HTR-8/SVneo (cell line): ENCODE data around the gene KIF6.
A peak's percentile ranks its signal among the peaks of the same experiment; 100 is the strongest.

Experiments
- DNase-seq: peaks from one replicate; pipeline ENCODE4 v3.0.0; 2011; ENCODE audit warnings: low spot score, mixed read lengths; ENCODE audit not compliant: insufficient read length
- FAIRE-seq: peaks from 2 replicates; lab custom pipeline; 2011; peaks lifted over from hg19 to GRCh38; lab: Jason Lieb, UNC

The KIF6 gene

GRCh38 chr6:39339096-39339867 lies 385.9 kb downstream of the KIF6 start:
- DNase-seq (no peak), FAIRE-seq (no peak)

GRCh38 chr6:39338397-39338796 lies 386.8 kb downstream of the KIF6 start:
- no peak for FAIRE-seq
- DNase-seq, result no peak

- FAIRE-seq (no peak), DNase-seq (peak; percentile 24)
Measured at GRCh38 chr6:39335780-39336545, 389.2 kb downstream of the KIF6 start.

- FAIRE-seq, result no peak
Measured at GRCh38 chr6:39333644-39334438, 391.4 kb downstream of the KIF6 start.

GRCh38 chr6:39330476-39330875 lies 394.7 kb downstream of the KIF6 start:
- no peak for DNase-seq
- FAIRE-seq, result no peak

More at GRCh38 chr6:39333644-39334438, 391.4 kb downstream of the KIF6 start:
- DNase-seq, result no peak

DNA sequence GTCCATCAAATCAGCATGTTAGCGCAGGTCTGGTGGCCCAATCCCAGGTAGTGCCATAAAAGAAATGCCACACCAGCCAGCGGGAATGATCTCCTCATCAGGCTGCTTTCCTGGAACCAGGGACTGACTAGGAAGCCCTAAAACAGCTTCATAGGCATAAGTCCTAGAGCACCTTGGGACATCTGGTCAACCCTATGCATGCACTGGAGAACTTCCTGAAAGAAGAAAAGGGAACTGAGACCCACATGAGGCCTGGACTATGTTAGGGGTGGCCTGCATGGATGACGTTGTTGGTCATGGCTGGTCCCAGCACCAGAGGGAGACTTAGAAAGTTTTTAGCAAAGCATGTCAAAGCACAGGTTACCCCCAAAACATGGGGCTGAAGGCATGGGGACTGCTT lies 395.2 kb downstream of the KIF6 start:
- DNase-seq (no peak), FAIRE-seq (no peak)

- FAIRE-seq (no peak), DNase-seq (no peak)
Measured at GRCh38 chr6:39328066-39328465, 397.1 kb downstream of the KIF6 start.

- FAIRE-seq (no peak), DNase-seq (no peak)
Measured at GRCh38 chr6:39327507-39327906, 397.7 kb downstream of the KIF6 start.

DNA sequence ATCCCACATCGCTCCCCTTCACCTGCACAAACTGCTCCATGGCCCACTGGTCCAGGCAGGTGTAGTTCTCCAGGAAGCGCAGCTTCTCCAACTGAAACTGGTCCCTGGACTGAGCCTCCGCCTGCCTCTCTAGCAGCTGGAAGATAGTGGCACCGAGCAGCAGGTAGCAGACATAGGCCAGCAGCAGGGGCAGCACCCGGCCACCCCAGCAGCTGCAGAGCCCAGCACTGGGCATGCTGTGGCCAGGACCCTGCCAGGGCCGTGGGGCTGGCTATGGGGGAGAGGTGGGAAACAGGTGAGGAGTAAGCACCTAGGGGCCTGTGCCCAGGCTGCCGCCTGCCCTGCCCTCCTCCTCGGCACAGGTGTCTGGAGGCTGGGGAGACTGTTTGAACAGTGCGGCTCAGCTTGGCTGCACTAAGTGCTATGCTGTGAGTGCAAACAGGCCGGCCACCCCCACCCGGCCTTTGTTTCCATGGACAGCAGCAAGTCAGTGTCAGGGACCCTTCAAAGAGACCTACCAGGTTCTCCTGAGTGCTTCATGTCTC lies 402.8 kb downstream of the KIF6 start, which contains the start of gene KCNK16:
Gene KCNK16 (minus strand): TSS at position 397 of the 545 bp plus-strand sequence. CDS start 162 bp downstream, at position 235.
- FAIRE-seq (no peak), DNase-seq (no peak)

DNA sequence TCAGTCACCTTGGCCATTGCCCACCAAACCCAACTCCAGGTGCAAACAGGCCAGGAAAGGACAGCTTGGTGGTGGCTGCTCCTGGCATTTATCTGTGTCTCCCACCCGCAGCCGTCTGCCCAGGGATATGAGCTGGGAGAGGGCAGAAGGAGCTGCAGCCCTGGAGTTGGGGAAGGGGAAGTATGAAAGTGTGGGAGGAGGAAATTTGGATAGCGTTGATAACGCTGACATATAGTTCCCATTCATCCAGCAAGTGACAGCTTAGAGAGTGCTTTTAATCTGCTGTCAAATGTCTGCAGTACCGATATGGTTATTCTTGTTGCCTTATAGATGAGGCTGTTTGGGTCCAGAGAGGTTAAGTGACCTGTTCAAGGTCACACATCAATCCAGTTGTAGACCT lies 403.4 kb downstream of the KIF6 start:
- no peak for DNase-seq
- FAIRE-seq, result no peak

DNA sequence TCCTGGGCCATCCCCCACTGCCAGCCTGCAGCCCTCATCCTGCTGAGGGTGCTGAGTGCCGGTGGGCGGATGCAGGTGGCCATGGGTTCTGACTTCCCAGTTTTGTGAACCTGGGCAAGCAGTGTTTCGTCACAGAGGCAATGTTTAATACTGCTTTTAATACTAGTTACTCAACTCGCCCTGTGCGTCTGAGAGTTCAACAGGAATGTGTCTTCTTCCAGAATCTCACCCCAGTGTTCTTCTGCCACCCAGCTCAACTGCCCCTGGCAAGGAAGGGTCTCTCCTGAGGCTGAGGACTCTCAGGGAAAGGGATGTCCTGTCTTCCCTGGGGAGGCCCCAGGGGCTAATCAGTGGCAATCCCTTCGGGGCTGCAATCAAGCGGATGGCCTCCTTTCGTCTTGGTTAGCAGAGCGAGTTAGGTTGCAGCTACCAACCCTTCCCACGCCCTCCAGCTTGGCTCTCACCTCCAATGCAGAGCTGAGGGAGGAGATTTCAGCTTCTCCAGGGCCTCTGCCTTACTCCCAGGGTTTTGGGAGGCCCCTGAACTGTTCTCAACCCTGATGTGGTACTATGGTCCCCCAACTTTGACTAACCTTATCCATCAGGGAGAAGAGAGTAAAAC lies 404.7 kb downstream of the KIF6 start:
- no peak for FAIRE-seq
- no peak for DNase-seq

DNA sequence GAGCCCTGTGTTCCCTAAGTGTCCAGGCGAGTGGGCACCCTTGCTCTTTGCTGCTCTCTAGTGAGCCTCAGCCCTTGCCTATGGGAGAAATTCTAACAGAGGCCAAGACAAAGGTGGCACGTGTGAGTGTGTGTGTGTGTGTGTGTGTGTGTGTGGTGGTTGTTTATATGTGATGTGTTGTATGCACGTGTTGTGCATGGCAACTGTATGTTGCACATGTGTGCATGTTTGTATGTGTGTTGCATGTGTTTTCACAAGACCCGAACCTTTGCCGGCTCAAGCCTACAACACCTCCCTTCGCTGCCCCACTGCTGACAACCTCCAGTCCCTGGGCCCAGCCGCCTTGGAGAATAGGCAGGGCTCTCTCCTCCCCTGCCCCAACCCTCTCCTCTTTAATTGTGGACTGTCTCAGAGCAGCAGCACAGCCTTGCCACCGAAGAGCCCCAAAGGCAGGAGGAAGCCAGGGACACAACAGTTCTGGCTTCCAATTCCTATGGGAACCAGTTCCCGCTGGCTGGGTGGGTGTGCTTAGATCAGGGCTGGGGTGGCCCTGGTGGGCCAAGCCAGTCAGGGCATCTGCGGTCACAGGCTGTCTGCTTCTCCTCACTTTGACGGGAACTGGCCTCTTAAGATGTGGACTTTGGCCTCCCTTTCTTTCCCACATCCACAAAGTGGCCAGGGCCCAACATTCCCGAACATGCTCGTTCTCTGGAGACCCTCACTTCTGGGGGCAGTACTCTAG lies 405.4 kb downstream of the KIF6 start:
- DNase-seq, result no peak
- FAIRE-seq, result no peak

- no peak for FAIRE-seq
- DNase-seq, result no peak
Measured at GRCh38 chr6:39317256-39317655, 408.0 kb downstream of the KIF6 start.

- DNase-seq (no peak), FAIRE-seq (no peak)
Measured at GRCh38 chr6:39314273-39314795, 410.9 kb downstream of the KIF6 start, which contains the start of gene KCNK17. TSS of gene KCNK17 (minus strand) at chr6:39314419. CDS start at chr6:39314320, 99 bp downstream.

- DNase-seq (no peak), FAIRE-seq (no peak)
Measured at GRCh38 chr6:39313526-39314272, 411.5 kb downstream of the KIF6 start.

- FAIRE-seq (no peak), DNase-seq (no peak)
Measured at GRCh38 chr6:39312912-39313525, 412.2 kb downstream of the KIF6 start.

GRCh38 chr6:39310542-39310941 lies 414.7 kb downstream of the KIF6 start:
- DNase-seq, result no peak
- no peak for FAIRE-seq
